HG02678 (cell line): Measurements from ENCODE around the gene TRPM3.

Source experiments
- ATAC-seq: cut with Tn5 transposase; IDR thresholded peaks from one replicate; pipeline ENCODE4 v1.9.1; 2021; ENCODE audit warnings: mild to moderate bottlenecking, moderate library complexity; ENCODE audit not compliant: unreplicated experiment

TRPM3 gene

GRCh38 chr9:70566066-70566465, 555.4 kb downstream of the TRPM3 start:
- no peak for ATAC-seq

GRCh38 chr9:70564468-70565335, 556.7 kb downstream of the TRPM3 start:
- no peak for ATAC-seq

DNA sequence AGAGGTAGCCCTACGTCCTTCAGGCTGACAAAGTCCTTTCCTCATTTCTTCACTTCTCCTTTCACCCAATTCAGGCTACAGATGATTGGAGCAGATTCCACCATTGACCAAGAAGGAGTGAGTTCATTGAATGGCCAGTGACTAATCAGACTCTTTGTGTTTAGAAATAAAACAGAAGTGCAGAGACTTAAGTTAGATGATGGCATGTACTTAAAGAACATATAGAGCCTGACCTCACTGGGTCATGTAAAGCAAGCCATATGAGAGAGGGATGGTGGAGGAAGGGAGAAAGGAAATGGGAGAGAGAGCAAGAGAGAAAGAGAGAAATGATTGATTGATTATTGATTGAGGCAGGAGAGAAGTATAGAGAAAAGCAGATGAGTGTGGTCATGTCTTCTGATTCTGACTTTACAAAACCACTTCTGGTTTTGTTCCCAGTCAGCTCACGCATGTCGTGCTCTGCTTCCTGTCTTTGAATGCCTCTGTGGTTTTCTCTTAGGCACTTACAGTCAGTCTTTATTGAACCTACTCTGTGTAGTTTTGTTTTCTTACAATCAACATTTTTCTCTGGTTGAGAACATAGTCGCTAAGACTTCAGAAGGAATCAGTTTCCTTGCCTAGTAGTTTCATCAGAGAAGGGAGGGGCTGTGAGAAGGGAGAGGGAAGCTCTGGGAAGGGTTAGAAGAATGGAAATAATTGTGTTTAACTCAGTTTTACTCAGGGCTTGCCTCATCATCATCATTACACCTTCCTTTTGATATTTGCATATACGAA, 557.8 kb downstream of the TRPM3 start:
- ATAC-seq: peak; percentile 96

- no peak for ATAC-seq
Observed at GRCh38 chr9:70563010-70563409, 558.4 kb downstream of the TRPM3 start.

DNA sequence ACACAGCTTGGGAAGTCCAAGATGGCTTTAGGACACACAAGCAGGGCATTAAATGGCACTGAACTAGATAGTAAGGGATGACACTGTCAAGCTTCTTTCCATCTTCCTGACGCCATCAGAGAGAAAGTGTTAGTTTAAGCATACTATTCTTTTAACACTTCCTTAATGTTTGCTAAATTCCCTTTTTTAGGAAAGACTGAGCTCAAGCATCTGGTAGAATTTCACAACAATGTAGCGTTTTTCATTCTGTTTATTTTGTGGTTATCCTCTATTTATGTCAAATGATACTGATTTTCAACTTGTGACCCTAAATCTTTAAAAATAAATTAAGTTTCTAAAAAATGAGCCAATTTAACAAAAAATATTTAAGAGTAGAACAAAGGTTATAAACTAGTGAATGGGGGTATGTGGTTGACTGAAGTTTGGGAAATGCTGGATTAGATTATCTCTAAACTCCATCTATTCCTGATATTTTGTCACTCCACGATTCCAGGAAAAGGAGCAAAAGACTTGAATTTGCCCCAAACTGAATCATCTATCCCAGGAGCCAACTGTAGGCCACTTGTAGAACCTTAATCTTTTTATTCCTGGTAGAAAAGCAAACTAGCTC, 559.5 kb downstream of the TRPM3 start:
- no peak for ATAC-seq

DNA sequence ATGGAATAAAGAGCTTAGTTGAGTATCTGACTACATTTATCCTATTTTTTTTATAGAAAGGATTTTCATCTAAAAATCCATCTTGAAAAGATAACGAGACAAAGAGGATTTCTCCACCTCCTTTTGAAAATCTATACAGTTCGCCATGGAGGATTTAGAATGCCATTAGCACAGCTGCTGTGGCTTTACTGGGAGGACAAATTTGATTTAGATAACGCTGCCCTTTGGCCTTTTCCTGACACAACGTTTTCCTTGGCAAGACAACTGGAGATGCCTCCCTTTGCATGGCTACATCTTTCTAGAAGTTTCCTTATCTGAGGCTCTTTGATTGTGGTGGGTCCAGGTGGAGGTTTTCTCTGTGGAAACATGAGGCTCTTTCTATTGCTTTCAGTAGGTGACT, 560.3 kb downstream of the TRPM3 start:
- ATAC-seq: no peak

- no peak for ATAC-seq
Observed at GRCh38 chr9:70559102-70559501, 562.3 kb downstream of the TRPM3 start.

- peak; percentile 99 for ATAC-seq
Observed at GRCh38 chr9:70557661-70558369, 563.6 kb downstream of the TRPM3 start.

GRCh38 chr9:70556771-70557170, 564.6 kb downstream of the TRPM3 start:
- no peak for ATAC-seq

GRCh38 chr9:70554881-70555280, 566.5 kb downstream of the TRPM3 start:
- ATAC-seq: no peak

DNA sequence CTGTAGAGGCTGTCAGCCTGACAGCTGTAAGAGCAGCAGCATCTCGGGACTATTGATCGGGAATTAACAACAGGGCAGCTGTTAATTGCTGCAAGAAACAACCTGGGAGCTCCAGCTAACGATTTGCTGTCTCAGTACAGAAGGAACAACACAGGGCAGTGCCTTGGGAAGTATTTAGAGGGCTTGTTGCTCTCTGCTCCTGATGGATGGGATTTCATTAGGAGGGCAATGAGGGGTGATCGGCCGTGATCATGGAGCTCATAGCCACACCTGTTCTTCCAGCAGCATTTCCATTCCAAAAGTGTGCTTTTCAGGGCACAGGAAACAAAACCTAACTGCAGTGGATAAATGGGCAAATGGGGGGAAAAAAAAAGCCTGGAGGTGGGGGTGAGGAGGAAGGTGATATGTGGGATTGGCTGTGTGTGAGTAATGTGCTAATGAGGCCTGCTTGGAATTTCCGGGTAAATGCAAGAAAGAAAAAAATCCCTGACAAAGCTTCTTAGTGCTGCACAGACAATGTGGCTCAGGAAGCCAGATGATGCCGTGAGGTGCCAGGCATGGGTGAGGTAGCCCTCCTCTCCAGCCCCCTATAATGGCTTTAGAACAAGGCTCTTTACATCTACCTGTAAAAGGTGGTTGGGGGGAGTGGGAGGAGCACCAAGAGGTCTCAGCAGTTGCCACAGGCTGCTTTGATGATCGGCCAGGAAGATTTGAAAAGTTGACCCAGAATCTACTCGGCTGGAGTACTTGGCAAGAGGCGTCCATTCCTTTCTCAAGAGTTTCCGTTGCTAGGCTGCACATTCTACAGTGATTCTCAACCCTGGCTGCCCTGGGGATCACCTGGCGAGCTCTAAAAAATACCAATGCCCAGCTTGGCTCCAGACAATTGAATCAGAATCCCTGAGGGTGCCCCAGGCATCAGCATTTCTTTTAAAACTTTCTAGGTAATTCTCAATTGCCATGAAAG, 567.4 kb downstream of the TRPM3 start:
- no peak for ATAC-seq

GRCh38 chr9:70552561-70552960, 568.9 kb downstream of the TRPM3 start:
- no peak for ATAC-seq

GRCh38 chr9:70551801-70552200, 569.6 kb downstream of the TRPM3 start:
- ATAC-seq: no peak

GRCh38 chr9:70551396-70551795, 570.0 kb downstream of the TRPM3 start:
- ATAC-seq: no peak

DNA sequence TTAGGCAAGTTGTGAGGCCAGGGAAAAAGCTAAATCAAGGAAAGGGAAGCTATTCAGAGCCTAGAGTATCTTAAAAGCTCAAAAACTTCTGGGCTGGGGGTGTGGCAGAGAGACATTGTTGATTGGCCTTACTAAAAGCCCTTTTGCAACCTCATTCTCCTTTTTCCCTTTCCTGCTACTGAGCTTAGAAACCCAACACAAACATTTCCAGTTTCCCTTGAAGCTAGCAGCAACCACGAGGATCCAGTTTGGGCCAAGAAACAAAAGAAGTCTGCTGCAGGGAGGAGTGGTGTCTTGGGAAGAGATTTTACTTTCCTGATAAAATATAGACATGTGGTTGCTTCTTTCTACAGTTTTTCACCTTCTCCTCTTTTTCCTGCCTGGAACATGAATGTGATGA, 571.5 kb downstream of the TRPM3 start:
- no peak for ATAC-seq

- no peak for ATAC-seq
Observed at GRCh38 chr9:70542311-70542931, 579.0 kb downstream of the TRPM3 start.

- ATAC-seq: no peak
Observed at GRCh38 chr9:70540016-70540415, 581.4 kb downstream of the TRPM3 start.

DNA sequence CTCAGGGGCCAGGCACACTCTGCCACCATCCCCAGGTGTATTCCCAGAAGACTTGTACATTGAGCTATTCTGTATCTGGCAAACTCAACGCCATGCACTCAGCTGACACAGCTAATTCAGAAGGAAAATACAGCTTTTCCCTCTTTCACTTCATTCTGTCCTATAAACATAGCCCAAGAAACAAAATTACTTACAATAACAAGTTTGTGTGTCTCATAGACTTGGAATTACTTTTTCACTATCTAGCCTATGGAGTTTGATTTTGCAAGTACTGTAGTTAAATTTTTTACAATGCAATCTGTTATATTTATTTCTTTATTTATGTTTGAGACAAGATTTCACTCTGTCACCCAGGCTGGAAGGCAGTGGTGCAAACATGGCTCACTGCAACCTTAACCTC, 581.9 kb downstream of the TRPM3 start:
- no peak for ATAC-seq

DNA sequence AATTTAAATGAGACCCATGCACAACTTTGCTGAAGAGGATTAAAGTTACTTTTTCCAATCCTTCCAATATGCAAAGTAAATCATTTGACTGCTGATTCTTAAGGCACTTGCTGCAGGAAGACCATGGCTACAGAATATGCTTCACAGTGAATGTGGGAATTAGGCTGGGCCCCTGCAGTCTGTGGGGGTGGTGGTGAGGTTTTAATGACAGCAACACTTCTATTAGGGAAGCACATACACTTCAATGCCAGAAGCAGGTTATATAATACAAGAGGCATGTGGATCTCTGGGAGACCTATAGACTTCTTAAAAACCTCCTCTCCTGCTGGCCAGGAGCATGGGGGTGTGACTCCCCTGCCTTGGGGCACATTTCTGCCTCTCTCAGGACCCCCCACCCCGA, 582.4 kb downstream of the TRPM3 start:
- ATAC-seq: no peak
